Dermis microvascular lymphatic vessel endothelial cell (primary cell): ENCODE measurements around the gene PPA1. TPM values are rescaled to one million over a fixed set of nuclear protein-coding genes. Genes with fewer than 3 reads are reported as not detected.
"Not testable (repeated sequence)": the region's sequence is repeated elsewhere in the genome, so short reads cannot be mapped to it uniquely, and the experiment has no call there.

Experiments used
- DNase-seq, 2 donors: peaks; one replicate each; pipeline versions ENCODE4 v3.0.0 to v3.0.0-alpha.2; 2010; ENCODE audit warnings: low read depth in 2 of 2
- total RNA-seq: library from RNA; depleted of rRNA; stranded (reverse); fragments of >200 nt; gene quantifications from 2 replicates; pipeline ENCODE4 v1.2.1, GENCODE V29; 2014

Gene PPA1
- total RNA-seq, 1 donor from 2014 or later = 147 TPM

DNA sequence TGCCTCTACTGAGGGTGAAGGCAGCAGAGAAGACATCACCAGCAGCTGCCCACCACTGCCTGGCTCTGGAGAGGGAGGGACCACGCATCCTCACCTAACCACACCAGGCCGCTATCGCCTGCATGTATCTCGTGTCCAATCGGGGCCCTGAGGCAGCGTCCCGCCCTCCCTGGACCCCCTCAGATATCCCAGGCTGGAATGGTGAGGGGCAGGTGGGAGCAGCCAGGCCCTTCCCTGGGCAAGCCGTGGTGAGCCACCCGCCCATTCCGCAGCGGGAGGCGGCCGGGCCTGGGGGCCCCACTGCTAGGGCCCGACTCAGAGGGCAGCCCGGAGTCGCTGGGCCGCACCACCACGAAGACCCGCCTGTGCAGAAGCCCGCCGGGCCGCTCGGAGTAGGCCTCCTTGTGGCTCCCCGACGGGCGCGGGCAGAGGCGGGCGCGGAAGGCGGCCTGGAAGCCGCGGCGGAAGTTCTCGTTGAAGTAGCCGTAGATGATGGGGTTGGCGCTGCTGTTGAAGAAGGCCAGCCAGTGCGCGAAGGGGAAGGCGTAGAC is 21.6 kb upstream of the PPA1 start:
- DNase-seq = no peak

DNA sequence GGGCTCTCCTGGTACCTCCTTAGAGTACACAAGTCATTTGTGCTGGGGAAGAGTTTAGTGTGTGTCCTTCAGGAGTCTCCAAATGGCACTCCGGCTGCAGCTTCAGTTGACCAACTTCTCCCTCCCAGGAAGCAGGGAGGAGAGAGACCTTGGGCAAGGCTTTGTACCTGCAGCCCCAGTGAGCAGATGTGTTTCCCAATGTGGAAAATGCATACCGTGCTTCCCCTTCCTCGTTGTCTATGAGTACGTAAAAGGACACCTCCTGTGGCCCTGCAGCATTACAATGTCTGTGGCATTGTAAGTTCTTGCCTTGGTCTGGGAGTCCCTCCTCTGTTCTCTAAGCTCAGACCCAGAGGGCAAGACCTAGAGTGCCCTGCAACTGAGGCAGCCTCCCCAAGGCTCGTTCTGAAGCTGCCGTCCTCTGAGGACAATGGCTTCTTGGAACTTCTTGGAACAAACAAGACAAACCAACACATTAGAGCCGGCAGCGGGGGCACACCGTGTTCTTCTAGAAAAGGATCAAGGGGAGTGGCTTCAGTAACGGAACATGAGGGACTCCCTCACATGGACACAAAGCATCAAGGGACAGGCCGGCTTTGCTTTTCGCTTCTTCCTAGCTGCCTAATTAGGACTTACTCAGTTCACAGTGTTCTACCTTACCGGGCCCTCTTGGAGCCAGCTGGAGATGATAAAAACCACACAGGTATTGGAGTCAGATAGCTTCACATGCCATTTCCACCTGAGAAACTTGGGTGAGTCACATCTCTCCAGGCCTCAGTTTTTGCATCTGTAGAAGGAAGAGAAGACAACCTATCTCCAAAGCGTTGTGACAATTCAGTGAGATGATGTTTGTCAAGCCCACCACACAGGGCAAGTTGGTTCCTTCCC is 20.9 kb upstream of the PPA1 start:
- DNase-seq = no peak

DNA sequence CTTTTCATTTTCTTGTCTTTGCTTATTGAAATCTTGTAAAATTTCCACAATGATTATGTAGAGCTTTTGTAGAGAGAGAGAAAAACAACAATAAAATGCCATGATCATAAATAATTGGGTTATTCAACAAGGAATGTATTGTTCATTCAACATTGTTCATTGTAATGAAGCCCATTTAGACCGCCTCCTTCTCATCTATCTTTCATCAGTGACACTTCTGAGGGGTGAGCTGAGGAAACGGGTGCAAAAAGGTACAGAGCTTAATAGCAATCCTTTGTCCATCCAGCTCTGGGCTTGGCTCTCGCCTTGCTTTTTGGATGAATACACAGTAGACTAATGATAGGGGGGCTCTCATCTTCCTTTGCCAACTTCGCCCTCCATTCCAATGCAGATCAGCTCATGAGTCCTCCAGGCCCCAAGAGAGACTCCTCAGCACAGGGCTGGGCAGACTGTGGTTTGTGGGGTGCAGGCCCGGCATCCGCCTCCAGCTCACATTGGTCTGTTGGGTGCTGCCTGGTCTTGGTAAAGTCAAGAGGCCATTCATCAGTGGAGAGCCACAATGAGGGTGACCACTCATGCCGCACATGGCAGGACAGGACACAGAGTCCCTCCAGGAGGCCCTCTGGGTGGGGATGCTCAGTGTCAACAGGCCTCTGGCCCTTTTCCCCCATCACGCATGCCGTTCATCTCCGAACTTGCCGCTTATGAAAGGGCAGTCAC is 17.9 kb upstream of the PPA1 start:
- DNase-seq = no peak

DNA sequence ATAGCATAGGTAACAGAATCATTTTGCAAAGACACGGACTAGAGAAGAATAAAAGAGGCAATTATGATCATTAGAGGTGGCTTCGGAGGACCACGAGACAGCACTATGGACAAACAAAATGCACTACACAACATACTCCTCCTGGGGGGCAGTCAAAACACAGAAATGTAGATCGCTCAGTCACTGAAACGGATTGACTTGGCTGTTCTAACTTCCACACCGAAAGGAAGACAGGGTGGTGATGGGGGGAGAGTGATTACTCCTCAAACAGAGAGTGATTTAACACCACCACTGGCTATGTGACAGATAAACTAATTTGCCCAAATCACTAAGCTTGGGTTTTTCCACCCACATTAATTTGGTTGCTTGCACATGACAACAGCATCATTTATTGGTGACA is 14.1 kb upstream of the PPA1 start:
- no peak for DNase-seq

DNA sequence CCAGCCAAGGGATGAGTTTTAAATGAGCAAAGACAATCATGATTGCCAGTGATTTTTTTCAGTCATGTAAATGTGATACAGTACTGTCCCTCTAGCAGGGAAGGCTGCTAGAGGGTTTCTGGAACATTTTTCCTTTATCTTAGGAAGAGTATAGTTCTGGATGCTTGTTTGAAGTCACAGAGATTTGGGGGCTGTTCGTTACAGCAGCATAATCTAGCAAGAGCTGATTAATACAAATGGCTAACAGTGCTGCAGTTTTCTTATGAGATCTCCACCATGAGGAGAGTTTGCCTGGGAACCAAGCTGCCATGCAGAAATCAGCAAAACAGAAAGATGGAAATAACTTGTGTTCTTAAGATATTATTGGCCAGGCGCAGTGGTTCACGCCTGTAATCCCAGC is 7.9 kb upstream of the PPA1 start:
- DNase-seq = no peak

DNA sequence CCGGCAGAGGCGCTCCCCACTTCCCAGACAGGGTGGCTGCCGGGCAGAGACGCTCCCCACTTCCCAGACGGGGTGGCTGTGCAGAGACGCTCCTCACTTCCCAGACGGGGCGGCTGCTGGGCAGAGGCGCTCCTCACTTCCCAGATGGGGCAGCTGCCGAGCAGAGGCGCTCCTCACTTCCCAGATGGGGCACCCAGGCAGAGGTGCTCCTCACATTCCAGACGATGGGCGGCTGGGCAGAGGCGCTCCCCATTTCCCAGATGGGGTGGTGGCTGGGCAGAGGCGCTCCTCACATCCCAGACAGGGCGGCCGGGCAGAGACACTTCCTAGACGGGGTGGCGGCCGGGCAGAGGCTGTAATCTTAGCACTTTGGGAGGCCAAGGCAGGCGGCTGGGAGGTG is 6.8 kb upstream of the PPA1 start:
- not testable (repeated sequence) for DNase-seq

DNA sequence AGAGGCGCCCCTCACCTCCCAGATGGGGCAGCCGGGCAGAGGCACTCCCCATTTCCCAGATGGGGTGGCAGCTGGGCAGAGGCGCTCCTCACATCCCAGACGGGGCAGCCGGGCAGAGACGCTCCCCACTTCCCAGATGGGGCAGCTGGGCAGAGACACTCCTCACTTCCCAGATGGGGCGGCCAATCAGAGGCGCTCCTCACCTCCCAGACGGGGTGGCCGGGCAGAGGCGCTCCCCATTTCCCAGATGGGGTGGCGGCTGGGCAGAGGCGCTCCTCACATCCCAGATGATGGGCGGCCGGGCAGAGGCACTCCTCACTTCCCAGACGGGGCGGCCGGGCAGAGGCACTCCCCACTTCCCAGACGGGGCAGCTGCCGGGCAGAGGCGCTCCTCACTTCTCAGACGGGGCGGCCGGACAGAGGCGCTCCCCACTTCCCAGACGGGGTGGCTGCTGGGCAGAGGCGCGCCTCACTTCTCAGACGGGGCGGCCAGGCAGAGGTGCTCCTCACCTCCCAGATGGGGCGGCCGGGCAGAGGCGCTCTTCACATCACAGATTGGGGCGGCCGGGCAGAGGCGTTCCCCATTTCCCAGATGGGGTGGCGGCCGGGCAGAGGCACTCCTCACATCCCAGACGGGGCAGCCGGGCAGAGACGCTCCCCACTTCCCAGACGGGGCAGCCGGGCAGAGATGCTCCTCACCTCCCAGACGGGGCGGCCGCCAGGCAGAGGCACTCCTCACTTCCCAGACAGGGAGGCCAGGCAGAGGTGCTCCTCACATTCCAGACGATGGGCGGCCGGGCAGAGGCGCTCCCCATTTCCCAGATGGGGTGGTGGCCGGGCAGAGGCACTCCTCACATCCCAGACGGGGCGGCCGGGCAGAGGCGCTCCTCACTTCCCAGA is 6.1 kb upstream of the PPA1 start:
- not testable (repeated sequence) for DNase-seq

DNA sequence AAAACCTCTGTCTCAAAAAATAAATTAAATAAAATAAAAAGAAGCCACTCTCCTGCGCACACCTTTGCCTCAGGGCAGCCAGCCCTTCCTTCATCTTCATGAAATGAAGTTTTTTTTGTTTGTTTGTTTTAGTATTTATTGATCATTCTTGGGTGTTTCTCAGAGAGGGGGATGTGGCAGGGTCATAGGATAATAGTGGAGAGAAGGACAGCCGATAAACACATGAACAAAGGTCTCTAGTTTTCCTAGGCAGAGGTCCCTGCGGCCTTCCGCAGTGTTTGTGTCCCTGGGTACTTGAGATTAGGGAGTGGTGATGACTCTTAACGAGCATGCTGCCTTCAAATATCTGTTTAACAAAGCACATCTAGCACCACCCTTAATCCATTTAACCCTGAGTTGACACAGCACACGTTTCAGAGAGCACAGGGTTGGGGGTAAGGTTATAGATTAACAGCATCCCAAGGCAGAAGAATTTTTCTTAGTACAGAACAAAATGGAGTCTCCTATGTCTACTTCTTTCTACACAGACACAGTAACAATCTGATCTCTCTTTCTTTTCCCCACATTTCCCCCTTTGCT is 4.8 kb upstream of the PPA1 start:
- DNase-seq = not testable (repeated sequence)

DNA sequence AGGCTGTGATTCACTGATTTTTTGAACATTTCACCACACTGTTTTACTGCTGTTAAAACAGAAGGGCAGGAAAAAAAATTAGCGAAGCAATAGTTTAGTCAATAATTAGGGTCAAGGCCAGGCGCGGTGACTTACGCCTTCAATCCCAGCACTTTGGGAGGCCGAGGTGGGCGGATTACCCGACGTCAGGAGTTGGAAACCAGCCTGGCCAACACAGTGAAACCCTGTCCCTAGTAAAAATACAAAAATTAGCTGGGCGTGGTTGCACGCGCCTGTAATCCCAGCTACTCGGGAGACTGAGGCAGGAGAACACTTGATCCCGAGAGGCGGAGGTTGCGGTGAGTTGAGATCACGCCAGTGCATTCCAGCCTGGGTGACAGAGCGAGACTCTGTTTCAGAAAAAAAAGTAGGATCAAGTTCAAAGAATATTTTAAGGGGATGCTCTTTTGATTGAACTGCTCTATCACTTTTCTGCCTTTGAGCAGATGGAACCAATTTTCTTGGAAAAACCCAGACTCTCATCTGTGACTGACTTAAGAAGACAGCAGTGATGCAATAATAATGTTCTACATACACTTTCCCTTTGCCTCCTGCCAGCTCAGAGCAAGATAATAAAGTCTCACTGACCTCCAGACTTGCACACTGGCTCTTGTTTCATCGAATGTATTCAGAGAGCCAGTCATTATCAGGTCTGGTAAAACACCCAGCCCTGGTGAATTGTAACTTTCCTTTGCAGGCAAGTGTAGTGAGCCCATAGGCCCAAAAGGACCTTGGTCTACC is 1.6 kb upstream of the PPA1 start:
- no peak for DNase-seq

DNA sequence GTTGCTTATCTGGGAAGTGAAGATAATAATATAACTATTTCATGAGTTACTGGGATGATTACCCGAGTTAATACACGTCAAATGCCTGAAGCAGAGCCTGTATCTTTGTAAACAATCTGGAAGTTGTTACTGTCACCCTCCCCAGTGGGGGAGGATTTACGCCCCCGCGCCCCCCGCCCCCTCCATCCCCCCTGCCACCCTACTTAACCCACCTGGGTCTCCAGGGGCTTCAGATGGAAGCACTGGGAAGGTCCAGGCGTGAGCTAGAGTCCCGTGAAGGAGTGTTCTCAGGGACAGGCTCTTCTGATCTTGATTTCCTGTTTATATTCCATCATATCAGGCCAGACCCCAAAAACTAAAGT is 691 bp upstream of the PPA1 start:
- DNase-seq = no peak

DNA sequence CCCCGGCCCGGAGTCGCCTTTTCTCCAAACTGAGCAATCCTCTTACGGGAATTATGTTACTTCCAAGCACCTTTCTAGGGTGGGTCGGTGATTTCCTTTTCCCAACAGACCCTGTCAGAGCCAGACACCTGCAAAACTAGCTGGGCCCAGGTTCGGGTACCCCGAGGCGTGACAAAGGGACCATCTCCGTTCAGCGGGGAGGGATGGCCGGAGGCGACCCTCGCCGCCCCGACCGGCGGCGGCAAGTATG is 445 bp downstream of the PPA1 start:
- no peak for DNase-seq

DNA sequence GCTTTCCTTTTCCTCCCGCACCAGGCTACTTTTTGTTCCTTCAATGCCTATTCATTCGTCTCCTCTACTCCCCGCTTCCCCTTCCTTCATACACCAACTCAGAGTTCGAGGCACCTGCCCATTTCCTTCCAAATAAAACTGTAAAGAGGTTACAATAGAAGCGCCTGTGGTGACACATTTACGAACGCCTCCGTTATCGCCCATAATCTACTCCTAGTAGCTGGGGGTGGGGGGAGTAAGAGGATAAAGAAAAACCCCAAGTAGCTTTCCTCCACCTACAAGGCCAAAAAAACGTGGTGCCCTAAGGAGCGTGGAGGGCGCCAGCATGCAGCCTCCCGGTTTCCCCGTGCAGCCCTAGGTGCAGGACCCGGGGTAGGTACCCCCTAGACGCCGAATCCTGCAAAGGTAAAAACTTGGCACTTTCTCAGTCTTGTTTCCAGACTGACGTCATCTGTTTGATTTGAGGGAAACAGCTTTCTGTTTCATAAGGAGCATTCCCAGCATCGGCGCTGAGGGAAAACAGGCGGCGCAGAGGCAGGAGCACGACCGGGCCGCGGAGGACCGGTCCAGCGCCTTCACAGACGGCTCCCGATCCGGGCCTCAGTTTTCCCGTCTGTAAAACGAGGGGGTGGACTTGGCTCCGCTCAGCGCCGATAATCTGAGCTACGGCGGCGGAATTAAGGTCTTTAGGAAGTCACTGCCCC is 922 bp downstream of the PPA1 start:
- DNase-seq = peak; percentile 29 to 66

DNA sequence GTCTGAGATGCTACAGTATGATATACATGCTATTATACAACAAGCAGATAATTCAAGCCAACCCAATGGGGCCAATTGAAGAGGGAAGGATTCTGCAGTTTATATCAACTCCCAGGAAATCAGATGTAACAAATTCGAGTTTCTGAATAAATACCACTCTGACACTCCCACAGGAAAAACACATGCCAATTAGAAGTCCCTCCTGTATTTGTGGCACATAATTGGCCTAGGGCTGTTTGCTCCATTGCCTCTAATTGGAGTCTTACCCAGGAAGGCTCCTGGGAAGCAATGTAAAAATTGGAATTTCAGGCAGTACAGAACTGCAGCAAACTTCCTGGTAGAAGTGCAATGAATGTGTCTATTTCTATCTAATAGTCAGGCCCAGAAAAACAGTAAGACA is 4.7 kb downstream of the PPA1 start:
- no peak for DNase-seq

DNA sequence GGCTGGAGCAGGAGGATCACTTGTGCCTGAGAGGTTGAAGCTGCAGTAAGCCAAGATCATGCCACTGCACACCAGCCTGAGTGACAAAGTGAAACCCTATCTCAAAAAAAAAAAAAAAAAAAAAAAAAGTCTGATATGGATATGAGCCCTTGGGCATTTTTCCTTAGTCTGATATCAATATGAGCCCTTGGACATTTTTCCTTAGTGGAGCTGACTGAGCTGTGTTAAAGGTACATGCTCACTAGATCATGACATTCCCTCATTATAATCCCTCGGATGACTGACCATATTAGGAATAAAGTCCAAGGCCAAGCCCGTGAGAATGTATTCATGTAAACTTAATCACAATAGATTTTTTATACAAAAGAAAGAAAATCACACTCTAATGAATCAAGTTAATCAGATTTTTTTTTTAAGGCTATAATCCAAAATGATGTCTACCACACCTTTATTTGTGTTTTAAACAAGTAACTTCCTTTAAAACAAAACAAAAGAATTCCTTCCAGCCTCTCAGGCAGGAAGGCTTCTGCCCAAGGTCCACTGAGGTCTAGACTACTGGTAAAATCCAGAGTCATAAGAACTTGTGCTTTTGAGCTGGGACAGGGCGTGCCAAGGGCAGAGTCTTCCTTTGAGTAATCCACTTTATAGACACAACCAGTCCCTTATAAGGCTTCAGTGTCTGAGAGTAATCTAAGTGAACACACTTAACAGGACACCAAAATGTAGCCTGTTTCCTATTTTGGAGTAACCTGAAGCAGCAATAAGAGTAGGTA is 5.5 kb downstream of the PPA1 start:
- DNase-seq = no peak

DNA sequence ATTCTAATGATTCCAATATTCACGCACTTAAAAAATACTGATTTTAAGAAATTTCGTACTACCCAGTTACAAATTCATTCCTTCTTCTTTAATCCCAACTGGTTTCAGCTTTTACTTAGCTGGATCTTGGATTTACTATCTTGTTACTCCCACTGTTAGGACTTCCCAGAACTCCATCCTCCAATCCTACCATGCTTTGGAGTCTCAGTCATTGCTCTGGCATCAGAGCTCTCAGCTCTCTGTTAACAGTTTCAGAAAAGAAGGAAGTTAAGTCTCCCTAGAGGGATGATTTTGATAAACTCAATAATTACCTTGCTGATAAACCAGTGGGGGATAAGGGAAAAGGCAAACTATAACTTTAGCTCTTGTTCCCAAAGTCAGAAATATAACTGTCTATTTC is 9.5 kb downstream of the PPA1 start:
- no peak for DNase-seq

DNA sequence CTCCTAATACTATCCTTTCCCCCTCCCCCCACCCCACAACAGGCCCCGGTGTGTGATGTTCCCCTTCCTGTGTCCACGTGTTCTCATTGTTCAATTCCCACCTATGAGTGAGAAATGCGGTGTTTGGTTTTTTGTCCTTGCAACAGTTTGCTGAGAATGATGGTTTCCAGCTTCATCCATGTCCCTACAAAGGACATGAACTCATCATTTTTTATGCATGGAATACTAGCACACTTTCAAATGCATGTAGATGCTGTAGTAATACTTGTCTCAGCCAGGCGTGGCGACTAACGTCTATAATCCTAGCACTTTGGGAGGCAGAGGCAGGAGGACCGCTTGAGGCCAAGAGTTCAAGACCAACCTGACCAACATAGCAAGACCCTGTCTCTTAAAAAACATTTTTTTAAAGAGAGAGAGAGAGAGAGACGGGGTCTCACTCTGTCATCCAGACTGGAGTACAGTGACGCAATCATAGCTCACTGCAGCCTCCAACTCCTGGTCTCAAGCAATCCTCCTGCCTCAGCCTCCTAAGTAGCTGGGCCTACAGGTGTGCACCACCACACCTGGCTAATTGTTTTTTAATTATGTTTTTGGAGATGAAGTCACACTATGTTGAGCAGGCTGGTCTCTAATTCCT is 10.3 kb downstream of the PPA1 start:
- not testable (repeated sequence) for DNase-seq

DNA sequence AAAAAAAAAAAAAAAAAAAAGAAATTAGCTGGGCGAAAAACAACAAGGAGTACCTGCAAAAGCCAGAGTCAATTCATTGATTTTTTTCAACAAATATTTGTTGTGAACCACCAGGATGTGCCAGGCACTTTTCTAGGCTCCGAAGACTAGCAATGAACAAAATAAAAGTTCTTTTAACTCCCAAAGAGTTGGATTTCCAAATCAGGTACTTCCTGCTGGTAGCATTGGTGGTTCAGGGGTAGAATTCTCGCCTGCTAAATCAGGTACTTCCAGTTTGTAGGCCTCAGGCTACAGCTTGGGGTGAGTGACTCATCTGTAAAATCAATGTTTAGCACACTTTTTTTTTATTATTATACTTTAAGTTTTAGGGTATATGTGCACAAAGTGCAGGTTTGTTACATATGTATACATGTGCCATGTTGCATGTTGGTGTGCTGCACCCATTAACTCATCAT is 10.9 kb downstream of the PPA1 start:
- no peak for DNase-seq

DNA sequence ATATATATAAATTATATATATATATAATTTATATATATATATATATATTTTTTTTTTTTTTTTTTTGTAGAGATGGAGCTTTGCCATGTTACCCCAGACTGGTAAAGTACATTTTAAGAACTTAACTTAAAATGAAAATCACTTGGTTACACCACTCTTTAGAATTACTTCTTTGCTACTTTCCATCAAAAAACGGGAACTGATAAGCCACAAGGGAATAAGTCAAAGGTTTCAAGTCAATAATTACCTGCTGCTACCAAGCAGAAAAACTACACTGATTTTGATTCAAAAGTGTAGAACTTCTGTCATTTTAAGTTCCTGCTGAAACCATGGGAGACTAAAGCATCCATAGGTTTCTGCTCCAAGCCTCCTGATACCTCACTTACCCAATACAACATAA is 12.2 kb downstream of the PPA1 start:
- no peak for DNase-seq

DNA sequence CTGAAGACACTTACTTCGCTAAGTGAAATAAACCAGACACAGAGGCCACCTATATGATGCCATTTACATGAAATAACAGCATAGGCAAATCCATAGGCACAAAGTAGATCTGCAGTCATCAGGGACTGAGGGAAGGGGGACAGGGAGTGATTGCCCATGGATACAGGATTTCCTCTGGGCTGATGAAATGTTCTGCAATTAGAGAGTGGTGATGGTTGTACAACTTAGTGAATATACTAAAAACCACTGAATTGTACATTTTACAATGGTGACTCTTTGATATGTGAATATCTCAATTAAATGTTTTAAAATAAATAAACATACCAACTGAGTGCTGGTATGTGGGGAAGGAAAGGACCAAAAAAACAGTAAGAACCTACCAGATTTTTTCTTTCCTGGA is 20.4 kb downstream of the PPA1 start:
- no peak for DNase-seq
